ENCODE data around the gene EPN3.

EPN3 gene

DNA sequence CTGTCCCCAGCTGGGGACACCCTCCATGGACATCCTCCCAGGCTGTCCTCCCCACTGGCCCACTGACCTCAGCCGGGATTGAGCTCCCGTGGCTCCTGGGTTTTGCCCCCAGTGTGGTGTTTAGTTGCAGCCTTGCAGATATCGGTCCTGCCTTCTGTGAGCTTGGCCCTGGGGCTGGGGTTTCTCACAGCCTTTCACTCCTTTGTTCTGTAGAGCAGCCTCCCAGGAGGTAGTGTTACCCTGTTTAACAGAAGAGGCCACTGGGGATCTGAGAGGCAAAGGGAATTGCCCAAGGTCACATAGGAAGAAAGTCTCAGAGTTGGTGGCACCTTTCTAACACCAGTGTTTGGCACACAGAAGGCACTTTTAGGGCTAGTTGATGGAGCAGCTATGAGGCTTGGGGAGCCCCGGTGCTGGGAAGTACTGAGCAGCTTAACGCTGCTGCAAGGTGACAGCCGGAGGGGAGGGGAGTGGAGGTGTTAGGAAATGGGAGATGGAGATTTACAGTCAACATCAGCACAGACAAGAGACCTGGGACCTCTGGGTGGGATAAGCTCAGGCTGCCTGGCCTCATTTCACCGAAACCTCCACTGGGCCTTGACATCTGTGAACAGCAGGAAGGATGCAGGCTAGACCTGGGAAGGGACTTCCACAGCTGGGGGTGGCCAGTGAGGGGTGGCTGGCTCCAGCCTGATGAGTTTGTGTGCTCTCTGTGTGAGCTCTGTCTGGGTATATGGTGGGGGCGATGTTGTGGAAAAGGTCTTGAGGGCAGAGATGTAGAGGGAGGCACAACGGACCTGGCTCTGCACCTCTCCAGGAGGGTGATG, 54.1 kb downstream of the EPN3 start:
- no peak for DNase-seq (ENCODE audit: low read depth in 2 of 2, low spot score in 1 of 2)

DNA sequence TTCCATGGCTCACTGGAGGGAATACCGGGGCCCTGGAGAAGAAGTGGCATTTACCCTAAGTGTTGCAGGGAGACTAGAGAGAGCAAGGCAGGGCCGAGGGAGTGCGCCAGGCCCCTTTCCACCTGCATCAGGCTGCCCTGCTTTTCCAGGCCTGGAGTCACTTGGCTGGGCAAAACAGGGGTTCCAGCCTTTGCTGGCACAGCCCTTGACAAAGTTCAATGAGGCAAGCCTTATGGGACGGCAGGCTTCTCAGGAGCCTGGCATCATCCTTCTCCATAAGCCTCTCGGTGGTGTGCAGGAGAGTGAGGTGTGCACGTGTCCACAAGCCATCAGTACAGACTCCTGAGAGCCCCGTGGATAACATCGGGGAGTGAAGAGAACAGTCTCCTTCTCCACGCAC, 55.0 kb downstream of the EPN3 start:
- no peak for DNase-seq (ENCODE audit: low read depth in 2 of 2, low spot score in 1 of 2)

DNA sequence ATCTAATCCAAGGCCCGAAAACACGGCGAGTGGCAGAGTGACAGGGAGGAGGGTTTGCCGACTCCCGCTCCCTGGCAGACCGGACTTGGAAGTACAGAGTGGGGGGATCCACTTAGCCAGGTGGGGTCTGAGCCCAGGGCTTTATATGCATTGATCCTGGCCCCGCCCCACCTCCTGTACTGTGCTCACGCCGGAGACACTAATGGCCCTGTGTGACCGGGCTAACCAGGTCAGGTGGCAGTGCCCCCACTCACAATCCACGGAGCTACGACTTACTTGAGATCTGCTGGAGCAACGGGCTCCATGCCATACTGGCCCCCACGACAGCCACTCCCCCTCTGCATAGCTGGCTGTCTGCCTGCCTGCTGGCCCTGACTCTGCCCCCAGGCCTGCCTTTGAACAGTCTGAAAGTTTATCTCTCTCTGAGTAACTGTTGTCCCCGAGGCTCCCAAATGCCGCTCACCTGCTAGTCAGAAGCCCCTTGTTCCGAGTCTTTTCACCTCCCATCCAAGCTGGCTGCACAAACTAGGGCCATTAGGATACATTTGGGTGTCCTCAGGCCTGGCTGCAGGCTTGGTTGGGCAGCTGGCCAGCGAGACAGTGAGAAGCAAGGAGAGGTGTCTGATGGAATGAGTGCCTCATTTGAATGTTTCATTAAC, 56.0 kb downstream of the EPN3 start:
- no peak for DNase-seq (ENCODE audit: low read depth in 2 of 2, low spot score in 1 of 2)

DNA sequence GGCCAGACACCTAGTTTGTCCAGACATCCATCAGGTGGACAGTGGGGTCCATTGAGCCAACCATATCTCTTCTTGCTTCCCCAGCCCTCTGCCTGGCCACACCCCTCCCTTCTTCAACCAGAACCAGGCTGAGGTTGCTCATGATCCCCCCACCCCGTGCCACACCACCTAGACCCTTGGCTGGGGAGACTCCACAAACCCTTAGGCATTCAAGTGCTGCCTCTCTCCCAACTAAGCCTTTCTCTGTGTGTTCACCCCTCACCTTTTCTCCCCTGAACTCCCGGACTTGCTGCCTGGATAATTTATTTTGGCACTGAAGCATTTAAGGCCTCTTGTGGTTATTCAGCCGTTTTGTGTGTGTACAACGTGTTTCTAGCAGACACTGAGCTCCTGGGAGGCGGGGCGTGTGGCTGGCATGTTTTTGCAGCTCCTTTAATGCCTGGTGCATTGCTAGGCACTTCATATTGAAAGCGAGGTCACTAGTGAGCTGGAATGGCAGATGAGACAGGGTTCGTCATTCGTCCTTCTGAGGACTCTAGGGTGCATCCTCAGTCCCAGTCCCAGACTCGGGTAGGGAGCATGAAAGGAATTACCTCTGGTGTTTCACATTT, 56.7 kb downstream of the EPN3 start:
- DNase-seq (ENCODE audit: low read depth in 2 of 2, low spot score in 1 of 2): no peak

DNA sequence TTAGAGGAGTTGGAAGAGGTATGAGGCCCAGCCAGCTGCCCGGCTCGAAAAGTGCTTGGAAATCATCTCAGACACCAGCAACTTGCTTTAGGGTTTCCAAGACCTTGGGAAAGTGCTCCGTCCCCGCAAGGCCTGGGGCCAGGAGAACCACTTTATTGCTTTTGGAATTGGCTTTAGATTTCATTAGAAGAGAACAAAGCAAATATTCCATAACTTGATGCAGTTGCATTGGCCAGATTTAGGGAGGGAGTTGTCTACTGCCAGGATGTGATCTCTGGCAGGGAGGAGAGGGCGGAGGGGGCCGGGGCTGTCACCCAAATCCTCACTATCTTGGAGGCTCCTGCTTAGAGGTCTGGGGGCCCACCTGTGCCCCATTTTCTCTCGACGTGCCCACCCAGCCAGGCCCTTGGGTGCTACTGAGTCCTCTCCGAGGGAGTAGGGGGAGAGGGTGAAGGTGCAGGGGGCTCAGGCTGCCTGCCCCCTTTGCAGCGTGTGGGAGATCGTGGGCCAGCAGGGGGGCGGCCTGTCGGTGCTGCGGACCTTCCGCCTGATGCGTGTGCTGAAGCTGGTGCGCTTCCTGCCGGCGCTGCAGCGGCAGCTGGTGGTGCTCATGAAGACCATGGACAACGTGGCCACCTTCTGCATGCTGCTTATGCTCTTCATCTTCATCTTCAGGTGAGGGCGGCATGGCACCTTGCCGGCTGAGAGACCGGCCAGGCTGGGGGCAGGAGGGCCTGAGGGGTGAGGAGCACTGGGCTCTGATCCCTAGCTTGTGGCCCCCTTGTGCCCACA, 58.6 kb downstream of the EPN3 start:
- no peak for DNase-seq (ENCODE audit: low read depth in 2 of 2, low spot score in 1 of 2)

DNA sequence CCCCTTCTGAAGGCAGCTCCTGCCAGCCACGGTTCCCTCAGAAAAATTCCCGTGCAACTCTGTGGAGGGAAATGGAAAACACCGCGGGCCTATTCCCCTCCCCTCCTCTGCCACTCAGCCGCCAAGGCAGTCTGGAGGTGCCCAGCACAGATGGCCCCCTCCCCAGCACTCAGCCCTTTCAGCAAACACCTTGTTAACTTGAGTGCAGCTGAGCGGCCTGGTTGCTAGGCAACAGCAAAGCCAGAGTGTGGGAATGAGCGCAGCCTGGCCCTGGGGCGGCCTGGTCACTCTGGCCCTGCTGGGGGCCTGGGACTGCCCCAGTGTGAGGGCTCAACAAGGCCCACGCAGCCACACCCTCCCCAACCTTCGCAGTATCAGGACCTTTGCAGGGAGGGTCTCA, 60.8 kb downstream of the EPN3 start:
- no peak for DNase-seq (ENCODE audit: low read depth in 2 of 2, low spot score in 1 of 2)
